ENCODE data around the gene YY1AP1.
"Not testable (repeated sequence)": the region's sequence is repeated elsewhere in the genome, so short reads cannot be mapped to it uniquely, and the experiment has no call there.

The YY1AP1 gene

GRCh38 chr1:155645034-155645598 lies 43.5 kb downstream of the YY1AP1 start:
- no peak for DNase-seq

GRCh38 chr1:155643230-155643629 lies 45.3 kb downstream of the YY1AP1 start:
- no peak for DNase-seq

- DNase-seq = not testable (repeated sequence)
Observed at GRCh38 chr1:155642559-155643180, 45.9 kb downstream of the YY1AP1 start.

- no peak for DNase-seq
Observed at GRCh38 chr1:155640367-155640766, 48.2 kb downstream of the YY1AP1 start.

GRCh38 chr1:155636397-155637153 lies 52.0 kb downstream of the YY1AP1 start:
- DNase-seq = no peak

GRCh38 chr1:155626428-155626827 lies 62.1 kb downstream of the YY1AP1 start:
- DNase-seq = not testable (repeated sequence)

GRCh38 chr1:155623357-155623756 lies 65.2 kb downstream of the YY1AP1 start:
- no peak for DNase-seq

- no peak for DNase-seq
Observed at GRCh38 chr1:155622191-155622590, 66.4 kb downstream of the YY1AP1 start.

GRCh38 chr1:155613226-155613625 lies 75.3 kb downstream of the YY1AP1 start:
- not testable (repeated sequence) for DNase-seq

- DNase-seq = not testable (repeated sequence)
Observed at GRCh38 chr1:155610257-155610647, 78.3 kb downstream of the YY1AP1 start.

- peak; percentile 92 for DNase-seq
Observed at GRCh38 chr1:155609515-155610256, 78.9 kb downstream of the YY1AP1 start, which contains the start of gene MSTO1. MSTO1 (plus strand) TSS chr1:155610218; CDS start chr1:155610249, 31 bp downstream.
